ENCODE data around the gene SLC12A2.

The SLC12A2 gene

DNA sequence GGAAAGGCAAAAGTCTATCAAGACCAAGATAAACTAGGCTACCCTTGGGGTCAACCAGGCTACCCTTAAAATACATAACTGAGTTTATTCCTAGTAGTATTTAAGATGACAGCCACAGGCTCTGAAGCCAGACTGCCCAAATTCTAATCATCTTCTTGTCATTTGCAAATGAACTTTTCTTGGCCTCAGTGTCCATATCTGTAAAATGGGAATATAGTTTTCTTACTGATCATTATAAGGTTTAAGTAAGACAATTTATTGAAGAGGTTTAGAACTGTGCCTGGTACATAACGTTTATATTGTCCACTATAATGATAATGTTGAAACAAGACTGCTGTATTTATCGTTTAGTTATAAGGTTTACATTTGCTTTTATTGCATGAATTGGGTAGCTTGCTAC, 112.5 kb downstream of the SLC12A2 start:
- no peak overlapping the region for H3K27ac ChIP-seq
- TF ChIP-seq, protein P1, sequence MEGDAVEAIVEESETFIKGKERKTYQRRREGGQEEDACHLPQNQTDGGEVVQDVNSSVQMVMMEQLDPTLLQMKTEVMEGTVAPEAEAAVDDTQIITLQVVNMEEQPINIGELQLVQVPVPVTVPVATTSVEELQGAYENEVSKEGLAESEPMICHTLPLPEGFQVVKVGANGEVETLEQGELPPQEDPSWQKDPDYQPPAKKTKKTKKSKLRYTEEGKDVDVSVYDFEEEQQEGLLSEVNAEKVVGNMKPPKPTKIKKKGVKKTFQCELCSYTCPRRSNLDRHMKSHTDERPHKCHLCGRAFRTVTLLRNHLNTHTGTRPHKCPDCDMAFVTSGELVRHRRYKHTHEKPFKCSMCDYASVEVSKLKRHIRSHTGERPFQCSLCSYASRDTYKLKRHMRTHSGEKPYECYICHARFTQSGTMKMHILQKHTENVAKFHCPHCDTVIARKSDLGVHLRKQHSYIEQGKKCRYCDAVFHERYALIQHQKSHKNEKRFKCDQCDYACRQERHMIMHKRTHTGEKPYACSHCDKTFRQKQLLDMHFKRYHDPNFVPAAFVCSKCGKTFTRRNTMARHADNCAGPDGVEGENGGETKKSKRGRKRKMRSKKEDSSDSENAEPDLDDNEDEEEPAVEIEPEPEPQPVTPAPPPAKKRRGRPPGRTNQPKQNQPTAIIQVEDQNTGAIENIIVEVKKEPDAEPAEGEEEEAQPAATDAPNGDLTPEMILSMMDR (conservative IDR thresholded peaks at IDR 0.05), result no peak

DNA sequence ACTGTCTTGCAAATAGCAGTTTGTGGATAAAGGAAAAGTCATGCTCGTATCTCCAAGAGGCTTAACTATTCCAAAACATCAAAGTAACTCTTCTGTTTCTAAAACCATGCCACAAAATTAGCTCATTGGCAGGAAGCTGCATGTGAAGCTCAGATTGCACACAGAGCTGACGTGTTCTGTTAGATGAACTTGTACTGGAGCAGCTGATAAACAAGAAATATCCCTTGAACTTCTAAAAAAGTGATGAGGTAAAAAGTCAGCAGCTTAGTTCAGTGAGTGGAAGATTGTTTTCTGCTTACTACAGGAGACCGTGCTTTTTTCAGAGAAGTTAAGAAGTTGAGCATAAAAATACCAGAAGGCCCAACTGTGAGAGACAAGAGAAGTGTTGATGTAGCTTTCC, 113.2 kb downstream of the SLC12A2 start:
- TF ChIP-seq, protein P1 (conservative IDR thresholded peaks at IDR 0.05), result no peak
- H3K27ac ChIP-seq, result no peak overlapping the region

DNA sequence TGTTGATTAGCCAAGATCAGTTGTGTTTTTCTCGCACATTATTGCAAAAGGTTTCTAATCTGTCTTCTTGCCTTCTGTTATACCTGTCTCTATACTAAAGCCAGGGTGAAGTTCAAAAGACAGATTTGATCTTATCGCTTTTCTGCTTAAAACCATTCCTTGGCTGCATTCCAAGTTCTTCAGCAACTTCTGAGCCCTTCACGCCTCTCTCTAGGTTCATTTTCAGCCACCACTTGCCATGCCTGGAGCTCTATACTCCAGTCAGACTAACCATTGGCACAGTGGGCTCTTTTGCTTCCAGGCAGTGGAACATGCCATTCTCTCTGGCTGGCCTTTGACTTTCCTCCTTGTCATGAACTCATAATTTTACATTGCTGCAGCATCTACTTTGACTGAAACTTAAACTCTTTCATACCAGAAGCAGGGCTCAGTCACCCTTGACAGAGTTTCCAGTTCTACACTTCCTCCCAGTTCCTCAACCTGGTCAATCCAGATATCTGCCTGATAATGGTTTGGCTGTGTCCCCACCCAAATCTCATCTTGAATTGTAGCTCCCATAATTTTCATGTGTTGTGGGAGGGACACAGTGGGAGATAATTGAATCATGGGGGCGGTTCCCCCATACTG, 114.4 kb downstream of the SLC12A2 start:
- TF ChIP-seq, protein P1 (conservative IDR thresholded peaks at IDR 0.05), result no peak

DNA sequence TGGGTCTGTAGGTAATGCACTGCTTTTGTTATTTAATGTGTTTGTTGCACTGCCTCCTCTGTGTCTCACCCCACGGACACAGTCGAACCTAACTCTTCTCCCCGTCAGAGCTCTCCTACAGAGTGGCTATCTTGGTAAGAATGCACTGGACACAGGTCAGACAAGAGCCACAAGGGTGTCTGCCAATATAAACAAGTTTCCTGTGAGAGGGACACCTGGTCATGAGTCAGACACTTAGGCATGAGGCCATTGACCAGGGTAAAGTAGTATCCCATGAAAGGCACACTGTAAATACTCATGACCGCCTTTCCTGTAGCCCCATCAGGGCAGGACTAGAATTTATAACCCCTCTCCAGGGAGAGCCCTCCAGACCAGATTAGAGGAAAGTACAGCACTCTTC, 115.5 kb downstream of the SLC12A2 start:
- H3K27ac ChIP-seq, result no peak overlapping the region
- TF ChIP-seq, protein P1 (conservative IDR thresholded peaks at IDR 0.05), result no peak

More for the DNA sequence above, 114.4 kb downstream of the SLC12A2 start:
- H3K27ac ChIP-seq, result no peak overlapping the region

DNA sequence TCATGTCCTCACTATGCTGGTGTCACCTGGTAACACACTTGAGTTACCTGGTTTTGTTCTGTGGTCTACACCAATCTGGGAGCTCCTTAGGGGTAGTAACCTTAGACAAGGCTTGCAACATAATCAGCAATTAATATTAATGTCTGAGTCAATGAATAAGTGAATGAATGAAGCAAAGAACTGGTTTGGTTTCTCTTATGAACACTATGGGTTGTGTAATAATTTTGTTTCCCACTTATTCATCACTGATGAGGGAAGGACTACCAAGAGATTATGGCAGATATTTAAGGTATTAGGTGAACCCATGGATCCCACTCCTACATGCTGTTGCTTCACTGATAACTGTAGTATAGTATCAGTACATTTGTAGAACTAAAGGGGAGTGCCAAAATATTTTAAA, 116.0 kb downstream of the SLC12A2 start:
- H3K27ac ChIP-seq, result no peak overlapping the region

DNA sequence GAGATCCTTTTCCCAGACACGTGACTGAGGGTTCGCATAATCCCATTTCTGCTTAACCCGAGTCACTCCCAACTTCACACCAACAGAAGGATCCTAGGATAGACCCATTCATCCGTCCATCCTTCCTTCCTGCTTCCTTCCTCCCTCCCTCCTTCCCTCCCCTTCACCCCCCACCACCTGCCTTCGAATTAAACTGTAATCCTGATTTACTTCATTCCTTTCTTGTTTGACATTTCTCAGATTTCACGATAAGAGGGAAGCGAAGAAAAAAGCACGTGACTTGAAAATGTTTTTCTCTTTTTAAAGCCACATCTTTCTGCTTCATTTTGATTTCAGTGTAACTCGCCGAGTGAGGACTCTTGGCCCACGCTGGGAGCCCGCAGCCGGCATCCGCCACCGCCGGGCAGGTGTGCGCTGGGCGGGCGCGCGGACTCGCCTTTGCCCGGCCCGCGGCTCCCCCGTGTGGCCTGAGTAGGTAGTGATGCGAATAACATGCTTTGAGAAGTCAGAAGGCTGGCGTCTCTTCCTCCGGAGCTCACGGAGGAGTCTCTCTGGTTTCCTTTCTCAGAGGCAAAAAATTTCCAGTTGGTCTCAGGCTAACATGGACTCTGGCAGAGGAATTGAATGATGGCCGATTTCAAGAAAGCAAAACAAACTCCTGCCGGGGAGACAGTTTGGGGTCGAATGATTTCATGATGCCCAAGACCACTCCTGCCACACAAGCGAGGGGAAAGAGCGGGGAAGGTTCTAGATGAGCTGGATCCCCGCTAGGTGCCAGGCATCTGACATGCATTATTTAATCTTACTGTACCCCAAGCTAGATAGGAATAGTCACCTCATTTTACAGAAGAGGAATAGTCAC, 117.7 kb downstream of the SLC12A2 start:
- TF ChIP-seq, protein P1 (conservative IDR thresholded peaks at IDR 0.05), result peak; percentile 91
- H3K27ac ChIP-seq, result peak overlapping the region; percentile 65

More for the DNA sequence above, 116.0 kb downstream of the SLC12A2 start:
- TF ChIP-seq, protein P1 (conservative IDR thresholded peaks at IDR 0.05), result no peak

DNA sequence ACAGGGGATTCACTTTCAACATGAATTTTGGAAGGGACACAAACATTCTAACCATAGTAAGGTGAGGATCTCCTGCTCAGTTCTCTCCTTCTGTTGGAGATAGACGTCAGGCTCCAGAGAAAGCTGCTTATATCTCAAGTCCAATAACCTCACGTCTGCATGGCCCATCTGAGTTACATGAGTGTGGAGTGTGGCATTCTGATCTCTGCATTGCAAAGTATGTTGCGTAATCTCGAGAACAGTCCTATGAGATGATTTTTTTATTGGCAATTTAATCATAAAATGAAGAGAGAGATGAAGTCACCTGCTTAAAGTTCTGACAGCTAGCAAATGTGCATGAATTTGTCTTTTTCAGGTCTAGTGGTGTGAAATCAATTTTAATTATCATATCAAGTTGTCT, 118.8 kb downstream of the SLC12A2 start:
- TF ChIP-seq, protein P1 (conservative IDR thresholded peaks at IDR 0.05), result no peak

More for the DNA sequence above, 118.8 kb downstream of the SLC12A2 start:
- H3K27ac ChIP-seq, result no peak overlapping the region
